Measurements from ENCODE around the gene APOA5.
"Not testable (repeated sequence)": the region's sequence is repeated elsewhere in the genome, so short reads cannot be mapped to it uniquely, and the experiment has no call there.

Gene APOA5
- total RNA-seq = 0 to 0.66 (median 0) reads per million in 17 experiments

- no peak for DNase-seq
These were observed at the start of gene APOA5 for GRCh38 chr11:116791813-116792143. Gene APOA5, minus strand, starts transcription at chr11:116791879. Its CDS starts 19 bp downstream, at chr11:116791860.

- no peak for DNase-seq
These were observed 49.1 kb upstream of the APOA5 start for GRCh38 chr11:116840746-116841296.

DNA sequence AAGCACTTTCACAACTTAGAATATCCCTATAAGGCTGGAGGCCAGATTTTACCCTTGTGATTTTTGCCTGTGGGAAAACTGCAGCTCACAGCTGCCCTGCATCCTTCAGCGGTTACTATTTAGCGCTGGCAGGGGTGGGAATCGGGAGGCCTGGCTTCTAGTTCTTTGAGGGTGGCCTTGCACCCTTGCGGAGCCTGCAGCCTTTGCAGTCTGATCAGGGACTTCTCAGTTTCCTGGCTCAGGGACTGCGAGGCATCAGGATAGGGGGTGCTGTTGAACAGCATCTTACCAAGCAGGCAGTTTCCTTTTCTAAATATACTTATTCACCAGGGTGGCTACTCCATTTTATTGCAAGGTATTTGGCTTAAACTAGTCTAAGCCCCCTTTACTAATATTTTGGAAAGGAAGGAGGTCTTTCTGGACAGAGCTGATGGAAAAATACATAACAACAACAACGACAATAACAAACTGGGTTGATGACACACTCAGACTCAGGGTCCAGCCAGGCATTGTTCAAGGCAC is 48.6 kb upstream of the APOA5 start:
- DNase-seq = peak in 1 of 4 experiments; percentile 17

DNA sequence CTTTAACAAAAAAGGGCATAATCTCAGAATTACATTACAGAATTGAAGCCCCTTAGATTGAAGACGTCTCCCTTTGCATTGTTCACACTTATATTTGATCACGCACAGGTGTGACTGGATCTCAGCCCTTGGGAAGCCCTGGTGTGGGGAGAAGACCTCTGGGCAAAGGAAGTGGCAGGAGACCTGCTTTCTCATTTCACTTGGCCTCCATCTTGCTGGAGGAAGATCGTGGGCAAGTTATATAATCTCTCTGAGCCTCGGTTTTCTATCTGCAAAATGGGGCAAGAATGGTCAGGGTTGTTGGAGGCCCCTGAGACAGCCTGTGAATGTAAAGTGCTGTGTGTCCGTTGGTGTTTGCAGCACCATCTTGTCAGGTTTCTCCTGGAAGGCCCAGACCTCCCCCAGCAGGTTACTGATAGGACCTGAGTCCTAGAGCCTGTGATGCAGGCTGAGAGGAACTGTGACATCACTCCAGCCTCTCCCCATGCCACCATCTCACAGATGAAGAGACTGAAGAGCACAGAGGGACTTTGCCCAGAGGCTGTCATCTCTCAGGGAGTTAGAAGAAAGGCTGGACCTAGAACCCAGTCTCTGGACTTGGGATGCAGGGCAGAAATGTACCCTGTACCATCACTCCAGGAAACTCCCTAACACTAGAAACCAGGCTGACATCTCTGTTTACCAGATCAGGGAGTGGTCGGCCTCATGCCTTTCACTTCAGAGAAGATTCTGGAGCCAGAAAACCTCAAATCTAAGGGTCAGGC is 46.8 kb upstream of the APOA5 start:
- no peak for DNase-seq

DNA sequence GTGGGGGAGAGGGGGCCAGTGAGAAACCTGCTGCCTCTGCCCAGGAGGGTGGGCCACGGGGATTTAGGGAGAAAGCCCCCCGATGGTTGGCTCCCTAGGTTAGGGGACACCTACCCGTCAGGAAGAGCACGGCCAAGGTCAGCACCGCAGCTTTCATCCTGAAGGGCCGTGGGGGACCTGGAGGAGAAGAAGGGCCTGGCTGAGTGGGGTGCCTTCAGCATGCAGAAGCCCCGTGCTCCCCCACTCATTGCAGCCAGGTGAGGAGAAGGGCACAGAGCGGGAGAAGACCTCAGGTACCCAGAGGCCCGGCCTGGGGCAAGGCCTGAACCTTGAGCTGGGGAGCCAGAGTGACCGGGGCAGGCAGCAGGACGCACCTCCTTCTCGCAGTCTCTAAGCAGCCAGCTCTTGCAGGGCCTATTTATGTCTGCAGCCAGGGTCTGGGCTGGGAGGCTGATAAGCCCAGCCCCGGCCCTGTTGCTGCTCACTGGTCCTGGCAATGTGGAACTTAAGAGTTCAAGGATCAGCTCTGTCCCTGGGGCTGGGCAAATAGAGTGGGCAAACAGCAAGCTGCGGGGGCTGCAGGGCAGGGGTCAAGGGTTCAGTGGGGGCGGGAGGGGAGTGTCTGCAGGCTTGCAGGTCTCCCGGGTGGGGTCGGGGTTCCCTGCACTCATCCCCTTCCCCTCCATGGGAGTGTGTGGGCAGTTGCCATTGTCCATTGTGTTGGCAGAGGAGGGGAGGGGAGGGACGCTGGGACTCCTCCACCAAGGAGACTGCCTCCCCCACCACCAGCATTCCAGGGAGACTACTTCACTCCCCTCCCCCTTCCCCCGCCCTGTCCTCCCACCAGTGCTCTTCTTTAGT is 45.8 kb upstream of the APOA5 start, which contains the start of gene APOA1:
TSS of gene APOA1 (minus strand) at position 392 of the 861 bp plus-strand sequence. CDS start at position 157, 235 bp downstream.
- no peak for DNase-seq

GRCh38 chr11:116836632-116836991 is 44.9 kb upstream of the APOA5 start:
- DNase-seq = no peak

DNA sequence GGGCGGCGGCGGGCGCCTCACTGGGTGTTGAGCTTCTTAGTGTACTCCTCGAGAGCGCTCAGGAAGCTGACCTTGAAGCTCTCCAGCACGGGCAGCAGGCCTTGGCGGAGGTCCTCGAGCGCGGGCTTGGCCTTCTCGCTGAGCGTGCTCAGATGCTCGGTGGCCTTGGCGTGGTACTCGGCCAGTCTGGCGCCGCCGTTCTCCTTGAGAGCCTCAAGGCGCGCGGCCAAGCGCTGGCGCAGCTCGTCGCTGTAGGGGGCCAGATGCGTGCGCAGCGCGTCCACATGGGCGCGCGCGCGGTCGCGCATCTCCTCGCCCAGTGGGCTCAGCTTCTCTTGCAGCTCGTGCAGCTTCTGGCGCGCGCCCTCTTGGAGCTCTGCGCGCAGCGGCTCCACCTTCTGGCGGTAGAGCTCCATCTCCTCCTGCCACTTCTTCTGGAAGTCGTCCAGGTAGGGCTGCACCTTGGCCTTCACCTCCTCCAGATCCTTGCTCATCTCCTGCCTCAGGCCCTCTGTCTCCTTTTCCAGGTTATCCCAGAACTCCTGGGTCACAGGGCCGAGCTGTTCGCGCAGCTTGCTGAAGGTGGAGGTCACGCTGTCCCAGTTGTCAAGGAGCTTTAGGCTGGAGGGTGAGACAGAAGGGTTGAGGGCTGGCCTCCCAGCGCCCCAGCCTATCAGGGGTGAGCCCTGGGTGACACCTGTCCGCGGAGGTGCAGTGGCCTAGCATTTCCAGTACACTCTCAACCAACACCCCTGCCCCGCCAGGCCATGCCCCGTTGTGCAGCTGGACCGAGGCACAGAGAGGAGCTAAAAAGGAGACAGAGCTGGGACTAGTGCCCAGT is 44.3 kb upstream of the APOA5 start:
- DNase-seq = peak; percentile 73 to 86 (median 74)

DNA sequence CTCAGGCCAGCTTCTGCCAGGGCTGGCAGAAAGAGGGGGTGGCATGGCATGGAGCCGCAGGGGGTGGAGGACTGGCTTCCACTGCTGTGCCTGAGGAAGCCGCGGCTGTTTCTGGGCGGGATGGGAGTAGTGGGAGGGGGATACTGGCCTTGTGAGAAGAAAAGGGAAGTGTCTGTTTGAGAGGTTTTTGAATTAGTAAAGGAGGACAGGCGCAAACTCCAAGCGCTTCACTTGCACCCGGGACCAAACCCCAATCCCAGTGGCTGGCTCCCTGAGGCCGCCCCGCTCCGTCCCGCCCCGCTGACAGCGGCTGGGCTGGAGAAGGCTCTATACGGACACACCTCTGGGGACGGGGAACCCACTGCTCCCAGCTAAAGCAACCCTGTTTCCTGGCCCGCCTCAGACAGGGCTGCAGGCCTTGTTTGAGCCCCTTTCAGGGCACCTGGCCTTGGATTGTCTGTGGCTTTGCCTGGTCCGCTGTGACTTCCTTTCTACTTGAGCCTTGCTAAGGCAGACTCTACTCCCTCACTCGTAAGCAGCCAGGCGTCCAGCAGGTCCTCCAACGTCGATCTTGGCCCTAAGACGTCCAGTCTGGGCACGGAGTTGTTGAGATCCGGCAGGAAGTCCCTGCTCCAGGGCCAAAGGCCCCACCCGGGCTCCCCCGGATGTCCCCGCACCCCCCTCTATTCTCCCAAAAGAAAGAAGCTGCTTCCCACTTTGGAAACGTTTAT is 43.5 kb upstream of the APOA5 start:
- peak; percentile 46 to 72 (median 62) for DNase-seq

DNA sequence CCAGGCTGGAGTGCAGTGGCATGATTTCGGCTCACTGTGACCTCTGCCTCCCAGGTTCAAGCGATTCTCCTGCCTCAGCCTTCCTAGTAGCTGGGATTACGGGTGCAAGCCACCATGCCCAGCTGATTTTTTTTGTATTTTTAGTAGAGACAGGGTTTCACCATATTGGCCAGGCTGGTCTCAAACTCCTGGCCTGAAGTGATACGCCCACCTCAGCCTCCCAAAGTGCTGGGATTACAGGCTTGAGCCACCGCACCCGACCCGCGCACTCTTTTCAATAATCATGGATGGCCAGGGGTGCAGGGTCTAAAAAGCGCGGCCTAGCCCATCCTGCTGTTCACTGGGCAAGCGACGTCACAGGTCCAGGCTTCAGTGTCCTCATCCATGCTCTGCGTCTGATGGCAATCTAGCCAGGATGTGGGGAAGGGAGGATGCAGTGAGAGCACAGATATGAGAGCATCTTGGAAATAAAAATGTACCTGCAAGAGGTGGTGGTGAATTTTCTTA is 42.9 kb upstream of the APOA5 start:
- not testable (repeated sequence) for DNase-seq

DNA sequence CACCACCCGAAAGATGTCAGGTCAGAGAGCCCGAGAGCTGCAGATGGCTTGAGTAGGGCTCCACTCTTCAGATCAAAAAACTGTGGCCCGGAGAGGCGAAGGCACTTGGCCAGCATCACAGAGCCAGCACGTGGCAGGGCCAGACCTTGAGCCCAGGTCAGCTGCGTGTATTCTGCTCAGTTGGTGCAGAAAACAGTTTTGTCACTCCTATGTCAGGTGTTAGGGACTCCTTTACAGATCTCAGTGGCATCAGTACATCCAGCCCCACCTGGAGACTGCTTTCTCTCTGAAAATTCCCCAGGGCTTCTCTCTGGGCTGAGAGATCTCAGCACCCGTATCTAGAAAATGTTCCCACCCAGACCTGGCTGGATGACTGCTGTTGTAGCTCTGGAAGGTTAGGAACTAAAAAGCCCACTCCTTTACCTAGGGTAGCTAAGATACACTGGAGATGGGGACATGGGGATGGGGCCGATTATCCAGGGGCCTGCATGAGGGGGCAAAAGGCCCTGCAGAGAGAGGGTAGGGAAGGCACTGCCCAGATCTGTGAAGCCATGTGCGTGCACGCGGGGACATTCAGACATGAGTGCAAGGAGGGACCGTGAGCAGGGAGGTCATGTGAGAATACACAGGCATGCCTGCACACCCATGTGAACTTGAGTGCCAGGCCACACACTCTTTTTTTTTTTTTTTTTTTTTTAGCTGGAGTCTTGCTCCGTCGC is 42.3 kb upstream of the APOA5 start:
- no peak for DNase-seq

DNA sequence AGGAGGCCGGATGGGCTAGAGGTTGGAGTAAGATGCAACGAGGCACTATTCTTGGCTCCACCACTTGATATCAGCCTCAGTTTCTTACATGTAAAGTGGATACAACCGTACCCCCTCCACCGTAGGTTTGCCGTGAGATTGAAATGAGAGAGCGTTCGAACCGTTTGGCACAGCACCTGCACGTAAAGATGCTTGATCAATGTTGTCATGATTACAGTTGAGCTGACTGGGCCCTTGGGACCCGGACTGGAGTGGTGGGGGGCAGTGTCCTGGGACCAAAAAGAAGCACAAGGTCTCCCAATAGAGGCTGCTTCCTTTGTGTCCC is 41.8 kb upstream of the APOA5 start:
- no peak for DNase-seq

DNA sequence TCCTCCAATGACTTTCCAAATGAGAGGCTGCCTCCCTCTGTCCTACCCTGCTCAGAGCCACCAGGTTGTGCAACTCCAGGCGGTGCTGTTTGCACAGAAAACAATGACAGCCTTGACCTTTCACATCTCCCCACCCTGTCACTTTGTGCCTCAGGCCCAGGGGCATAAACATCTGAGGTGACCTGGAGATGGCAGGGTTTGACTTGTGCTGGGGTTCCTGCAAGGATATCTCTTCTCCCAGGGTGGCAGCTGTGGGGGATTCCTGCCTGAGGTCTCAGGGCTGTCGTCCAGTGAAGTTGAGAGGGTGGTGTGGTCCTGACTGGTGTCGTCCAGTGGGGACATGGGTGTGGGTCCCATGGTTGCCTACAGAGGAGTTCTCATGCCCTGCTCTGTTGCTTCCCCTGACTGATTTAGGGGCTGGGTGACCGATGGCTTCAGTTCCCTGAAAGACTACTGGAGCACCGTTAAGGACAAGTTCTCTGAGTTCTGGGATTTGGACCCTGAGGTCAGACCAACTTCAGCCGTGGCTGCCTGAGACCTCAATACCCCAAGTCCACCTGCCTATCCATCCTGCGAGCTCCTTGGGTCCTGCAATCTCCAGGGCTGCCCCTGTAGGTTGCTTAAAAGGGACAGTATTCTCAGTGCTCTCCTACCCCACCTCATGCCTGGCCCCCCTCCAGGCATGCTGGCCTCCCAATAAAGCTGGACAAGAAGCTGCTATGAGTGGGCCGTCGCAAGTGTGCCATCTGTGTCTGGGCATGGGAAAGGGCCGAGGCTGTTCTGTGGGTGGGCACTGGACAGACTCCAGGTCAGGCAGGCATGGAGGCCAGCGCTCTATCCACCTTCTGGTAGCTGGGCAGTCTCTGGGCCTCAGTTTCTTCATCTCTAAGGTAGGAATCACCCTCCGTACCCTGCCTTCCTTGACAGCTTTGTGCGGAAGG is 40.9 kb upstream of the APOA5 start:
- DNase-seq = no peak

DNA sequence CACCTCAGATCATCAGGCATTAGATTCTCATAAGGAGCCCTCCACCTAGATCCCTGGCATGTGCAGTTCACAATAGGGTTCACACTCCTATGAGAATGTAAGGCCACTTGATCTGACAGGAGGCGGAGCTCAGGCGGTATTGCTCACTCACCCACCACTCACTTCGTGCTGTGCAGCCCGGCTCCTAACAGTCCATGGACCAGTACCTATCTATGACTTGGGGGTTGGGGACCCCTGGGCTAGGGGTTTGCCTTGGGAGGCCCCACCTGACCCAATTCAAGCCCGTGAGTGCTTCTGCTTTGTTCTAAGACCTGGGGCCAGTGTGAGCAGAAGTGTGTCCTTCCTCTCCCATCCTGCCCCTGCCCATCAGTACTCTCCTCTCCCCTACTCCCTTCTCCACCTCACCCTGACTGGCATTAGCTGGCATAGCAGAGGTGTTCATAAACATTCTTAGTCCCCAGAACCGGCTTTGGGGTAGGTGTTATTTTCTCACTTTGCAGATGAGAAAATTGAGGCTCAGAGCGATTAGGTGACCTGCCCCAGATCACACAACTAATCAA is 40.2 kb upstream of the APOA5 start:
- DNase-seq = no peak

DNA sequence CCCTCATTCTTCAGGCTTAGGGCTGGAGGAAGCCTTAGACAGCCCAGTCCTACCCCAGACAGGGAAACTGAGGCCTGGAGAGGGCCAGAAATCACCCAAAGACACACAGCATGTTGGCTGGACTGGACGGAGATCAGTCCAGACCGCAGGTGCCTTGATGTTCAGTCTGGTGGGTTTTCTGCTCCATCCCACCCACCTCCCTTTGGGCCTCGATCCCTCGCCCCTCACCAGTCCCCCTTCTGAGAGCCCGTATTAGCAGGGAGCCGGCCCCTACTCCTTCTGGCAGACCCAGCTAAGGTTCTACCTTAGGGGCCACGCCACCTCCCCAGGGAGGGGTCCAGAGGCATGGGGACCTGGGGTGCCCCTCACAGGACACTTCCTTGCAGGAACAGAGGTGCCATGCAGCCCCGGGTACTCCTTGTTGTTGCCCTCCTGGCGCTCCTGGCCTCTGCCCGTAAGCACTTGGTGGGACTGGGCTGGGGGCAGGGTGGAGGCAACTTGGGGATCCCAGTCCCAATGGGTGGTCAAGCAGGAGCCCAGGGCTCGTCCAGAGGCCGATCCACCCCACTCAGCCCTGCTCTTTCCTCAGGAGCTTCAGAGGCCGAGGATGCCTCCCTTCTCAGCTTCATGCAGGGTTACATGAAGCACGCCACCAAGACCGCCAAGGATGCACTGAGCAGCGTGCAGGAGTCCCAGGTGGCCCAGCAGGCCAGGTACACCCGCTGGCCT is 38.7 kb upstream of the APOA5 start:
- DNase-seq = no peak

DNA sequence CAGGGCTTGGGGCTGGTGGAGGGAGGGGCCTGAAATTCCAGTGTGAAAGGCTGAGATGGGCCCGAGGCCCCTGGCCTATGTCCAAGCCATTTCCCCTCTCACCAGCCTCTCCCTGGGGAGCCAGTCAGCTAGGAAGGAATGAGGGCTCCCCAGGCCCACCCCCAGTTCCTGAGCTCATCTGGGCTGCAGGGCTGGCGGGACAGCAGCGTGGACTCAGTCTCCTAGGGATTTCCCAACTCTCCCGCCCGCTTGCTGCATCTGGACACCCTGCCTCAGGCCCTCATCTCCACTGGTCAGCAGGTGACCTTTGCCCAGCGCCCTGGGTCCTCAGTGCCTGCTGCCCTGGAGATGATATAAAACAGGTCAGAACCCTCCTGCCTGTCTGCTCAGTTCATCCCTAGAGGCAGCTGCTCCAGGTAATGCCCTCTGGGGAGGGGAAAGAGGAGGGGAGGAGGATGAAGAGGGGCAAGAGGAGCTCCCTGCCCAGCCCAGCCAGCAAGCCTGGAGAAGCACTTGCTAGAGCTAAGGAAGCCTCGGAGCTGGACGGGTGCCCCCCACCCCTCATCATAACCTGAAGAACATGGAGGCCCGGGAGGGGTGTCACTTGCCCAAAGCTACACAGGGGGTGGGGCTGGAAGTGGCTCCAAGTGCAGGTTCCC is 38.0 kb upstream of the APOA5 start, which contains the start of gene APOC3:
TSS of gene APOC3 (plus strand) at position 383 of the 659 bp plus-strand sequence. CDS start 676 bp downstream, outside the sequence.
- no peak for DNase-seq

DNA sequence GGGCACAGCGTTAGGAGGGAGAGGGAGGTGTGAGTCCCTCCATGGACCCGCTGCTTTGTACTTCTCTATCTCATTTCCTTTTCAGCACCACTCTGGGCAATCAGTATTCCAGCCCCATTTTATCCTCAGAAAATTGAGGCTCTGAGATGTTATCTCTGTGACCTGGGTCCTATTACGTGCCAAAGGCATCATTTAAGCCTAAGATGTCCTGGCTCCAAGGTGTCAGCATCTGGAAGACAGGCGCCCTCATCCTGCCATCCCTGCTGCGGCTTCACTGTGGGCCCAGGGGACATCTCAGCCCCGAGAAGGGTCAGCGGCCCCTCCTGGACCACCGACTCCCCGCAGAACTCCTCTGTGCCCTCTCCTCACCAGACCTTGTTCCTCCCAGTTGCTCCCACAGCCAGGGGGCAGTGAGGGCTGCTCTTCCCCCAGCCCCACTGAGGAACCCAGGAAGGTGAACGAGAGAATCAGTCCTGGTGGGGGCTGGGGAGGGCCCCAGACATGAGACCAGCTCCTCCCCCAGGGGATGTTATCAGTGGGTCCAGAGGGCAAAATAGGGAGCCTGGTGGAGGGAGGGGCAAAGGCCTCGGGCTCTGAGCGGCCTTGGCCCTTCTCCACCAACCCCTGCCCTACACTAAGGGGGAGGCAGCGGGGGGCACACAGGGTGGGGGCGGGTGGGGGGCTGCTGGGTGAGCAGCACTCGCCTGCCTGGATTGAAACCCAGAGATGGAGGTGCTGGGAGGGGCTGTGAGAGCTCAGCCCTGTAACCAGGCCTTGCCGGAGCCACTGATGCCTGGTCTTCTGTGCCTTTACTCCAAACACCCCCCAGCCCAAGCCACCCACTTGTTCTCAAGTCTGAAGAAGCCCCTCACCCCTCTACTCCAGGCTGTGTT is 37.2 kb upstream of the APOA5 start:
- no peak for DNase-seq

GRCh38 chr11:116827461-116827860 is 35.8 kb upstream of the APOA5 start:
- DNase-seq = no peak
